ENCODE measurements around the gene HYDIN.

- TF ChIP-seq ELK1 (IDR thresholded peaks at IDR 0.05; ENCODE audit: low read depth, low read length) = no peak
- TF ChIP-seq, protein P1, sequence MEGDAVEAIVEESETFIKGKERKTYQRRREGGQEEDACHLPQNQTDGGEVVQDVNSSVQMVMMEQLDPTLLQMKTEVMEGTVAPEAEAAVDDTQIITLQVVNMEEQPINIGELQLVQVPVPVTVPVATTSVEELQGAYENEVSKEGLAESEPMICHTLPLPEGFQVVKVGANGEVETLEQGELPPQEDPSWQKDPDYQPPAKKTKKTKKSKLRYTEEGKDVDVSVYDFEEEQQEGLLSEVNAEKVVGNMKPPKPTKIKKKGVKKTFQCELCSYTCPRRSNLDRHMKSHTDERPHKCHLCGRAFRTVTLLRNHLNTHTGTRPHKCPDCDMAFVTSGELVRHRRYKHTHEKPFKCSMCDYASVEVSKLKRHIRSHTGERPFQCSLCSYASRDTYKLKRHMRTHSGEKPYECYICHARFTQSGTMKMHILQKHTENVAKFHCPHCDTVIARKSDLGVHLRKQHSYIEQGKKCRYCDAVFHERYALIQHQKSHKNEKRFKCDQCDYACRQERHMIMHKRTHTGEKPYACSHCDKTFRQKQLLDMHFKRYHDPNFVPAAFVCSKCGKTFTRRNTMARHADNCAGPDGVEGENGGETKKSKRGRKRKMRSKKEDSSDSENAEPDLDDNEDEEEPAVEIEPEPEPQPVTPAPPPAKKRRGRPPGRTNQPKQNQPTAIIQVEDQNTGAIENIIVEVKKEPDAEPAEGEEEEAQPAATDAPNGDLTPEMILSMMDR (IDR thresholded peaks at IDR 0.05) = no peak
- TF ChIP-seq POLR2A (IDR thresholded peaks at IDR 0.05; ENCODE audit: low read length) = no peak
- TF ChIP-seq HMGXB4 (CRISPR knock-in tag; IDR thresholded peaks at IDR 0.05; ENCODE audit: borderline replicate concordance) = no peak
- no peak for TF ChIP-seq RAD21 (conservative IDR thresholded peaks at IDR 0.05 in 1 of 2, IDR thresholded peaks at IDR 0.05 in 1 of 2)
- no peak for TF ChIP-seq MAX (IDR thresholded peaks at IDR 0.05)
- TF ChIP-seq BCL3 (IDR thresholded peaks at IDR 0.05) = no peak
- no peak for TF ChIP-seq RARB (CRISPR knock-in tag; IDR thresholded peaks at IDR 0.05)
- no peak for TF ChIP-seq HDAC2 (IDR thresholded peaks at IDR 0.05)
- TF ChIP-seq CBX2 (IDR thresholded peaks at IDR 0.05; ENCODE audit: borderline replicate concordance, low read depth) = no peak
- TF ChIP-seq PBX3 (IDR thresholded peaks at IDR 0.05) = no peak
Observed at GRCh38 chr16:71273384-71273783, 42.9 kb upstream of the HYDIN start.

Measured in A549 (cell line).